Measurements from ENCODE around the gene RNF26. TPM values are rescaled to one million over a fixed set of nuclear protein-coding genes. Genes with fewer than 3 reads are reported as not detected.

Gene RNF26
- total and polyA plus RNA-seq, 2 of the 13 experiments (the other 11 are each of a cell fraction or from before 2014, with no cell fraction given) = 11.9 to 26.3 TPM

DNA sequence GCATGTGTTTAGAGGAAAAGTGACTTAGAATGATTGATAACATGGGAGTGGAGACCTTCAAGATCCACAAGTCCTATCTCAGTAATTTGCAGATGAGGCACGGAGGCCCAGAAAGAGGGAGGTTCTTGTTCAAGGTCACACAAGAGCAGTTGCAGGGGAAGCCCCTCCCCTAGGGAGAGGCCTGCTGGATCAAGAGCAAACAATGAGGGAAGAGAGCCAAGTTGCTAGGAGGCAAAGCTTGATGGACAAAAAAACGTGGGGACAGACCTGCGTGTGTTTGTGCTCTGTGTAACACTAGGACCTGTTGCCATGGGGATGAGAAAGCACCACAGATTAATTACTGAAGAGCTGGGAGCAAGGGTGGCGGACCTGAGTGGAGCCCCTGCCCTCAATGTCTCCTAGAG lies 18.5 kb downstream of the RNF26 start (continued):
- no peak for TF ChIP-seq ZBTB39 (CRISPR knock-in tag; IDR thresholded peaks at IDR 0.05)
- TF ChIP-seq KLF13 (CRISPR knock-in tag; IDR thresholded peaks at IDR 0.05) = no peak
- TF ChIP-seq, protein P1, sequence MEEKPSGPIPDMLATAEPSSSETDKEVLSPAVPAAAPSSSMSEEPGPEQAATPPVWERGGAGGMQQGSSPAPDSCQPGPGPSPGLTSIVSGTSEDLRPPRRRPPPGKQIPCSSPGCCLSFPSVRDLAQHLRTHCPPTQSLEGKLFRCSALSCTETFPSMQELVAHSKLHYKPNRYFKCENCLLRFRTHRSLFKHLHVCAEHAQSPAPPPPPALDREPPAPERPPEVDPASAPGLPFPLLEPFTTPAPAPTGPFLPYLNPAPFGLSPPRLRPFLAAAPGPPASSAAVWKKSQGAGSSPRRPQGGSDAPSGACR (CRISPR knock-in tag; IDR thresholded peaks at IDR 0.05) = no peak
- TF ChIP-seq TCF12 (IDR thresholded peaks at IDR 0.05) = no peak
- TF ChIP-seq TCF12 (CRISPR knock-in tag; IDR thresholded peaks at IDR 0.05) = no peak
- TF ChIP-seq ZNF143 (CRISPR knock-in tag; IDR thresholded peaks at IDR 0.05) = no peak
- no peak for TF ChIP-seq ZNF354B (CRISPR knock-in tag; IDR thresholded peaks at IDR 0.05)
- TF ChIP-seq ZNF124 (CRISPR knock-in tag; IDR thresholded peaks at IDR 0.05) = no peak
- TF ChIP-seq EEA1 (CRISPR knock-in tag; IDR thresholded peaks at IDR 0.05; ENCODE audit: borderline replicate concordance) = no peak
- TF ChIP-seq SRSF1 (optimal IDR thresholded peaks at IDR 0.05; ENCODE audit: low read depth, low read length) = no peak
- no peak for TF ChIP-seq ZFP1 (CRISPR knock-in tag; IDR thresholded peaks at IDR 0.05)
- TF ChIP-seq, protein P2, sequence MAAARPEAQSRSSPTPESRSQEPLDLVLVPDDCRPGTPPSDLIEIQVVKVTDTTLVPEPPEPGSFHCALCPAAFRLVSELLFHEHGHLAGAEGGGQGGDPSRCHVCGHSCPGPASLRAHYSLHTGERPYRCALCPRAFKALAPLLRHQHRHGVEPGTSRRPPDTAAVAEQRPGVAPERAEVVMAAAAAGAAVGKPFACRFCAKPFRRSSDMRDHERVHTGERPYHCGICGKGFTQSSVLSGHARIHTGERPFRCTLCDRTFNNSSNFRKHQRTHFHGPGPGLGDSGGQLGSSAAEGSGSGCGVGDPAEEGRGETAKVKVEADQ (CRISPR knock-in tag; IDR thresholded peaks at IDR 0.05; ENCODE audit: borderline replicate concordance) = no peak
- TF ChIP-seq, protein P3, sequence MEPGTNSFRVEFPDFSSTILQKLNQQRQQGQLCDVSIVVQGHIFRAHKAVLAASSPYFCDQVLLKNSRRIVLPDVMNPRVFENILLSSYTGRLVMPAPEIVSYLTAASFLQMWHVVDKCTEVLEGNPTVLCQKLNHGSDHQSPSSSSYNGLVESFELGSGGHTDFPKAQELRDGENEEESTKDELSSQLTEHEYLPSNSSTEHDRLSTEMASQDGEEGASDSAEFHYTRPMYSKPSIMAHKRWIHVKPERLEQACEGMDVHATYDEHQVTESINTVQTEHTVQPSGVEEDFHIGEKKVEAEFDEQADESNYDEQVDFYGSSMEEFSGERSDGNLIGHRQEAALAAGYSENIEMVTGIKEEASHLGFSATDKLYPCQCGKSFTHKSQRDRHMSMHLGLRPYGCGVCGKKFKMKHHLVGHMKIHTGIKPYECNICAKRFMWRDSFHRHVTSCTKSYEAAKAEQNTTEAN (CRISPR knock-in tag; conservative IDR thresholded peaks at IDR 0.05) = no peak
- TF ChIP-seq MATR3 (CRISPR knock-in tag; IDR thresholded peaks at IDR 0.05) = no peak
- TF ChIP-seq CBFB (CRISPR knock-in tag; IDR thresholded peaks at IDR 0.05) = no peak
- TF ChIP-seq, protein P4, sequence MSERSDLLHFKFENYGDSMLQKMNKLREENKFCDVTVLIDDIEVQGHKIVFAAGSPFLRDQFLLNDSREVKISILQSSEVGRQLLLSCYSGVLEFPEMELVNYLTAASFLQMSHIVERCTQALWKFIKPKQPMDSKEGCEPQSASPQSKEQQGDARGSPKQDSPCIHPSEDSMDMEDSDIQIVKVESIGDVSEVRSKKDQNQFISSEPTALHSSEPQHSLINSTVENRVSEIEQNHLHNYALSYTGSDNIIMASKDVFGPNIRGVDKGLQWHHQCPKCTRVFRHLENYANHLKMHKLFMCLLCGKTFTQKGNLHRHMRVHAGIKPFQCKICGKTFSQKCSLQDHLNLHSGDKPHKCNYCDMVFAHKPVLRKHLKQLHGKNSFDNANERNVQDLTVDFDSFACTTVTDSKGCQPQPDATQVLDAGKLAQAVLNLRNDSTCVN (CRISPR knock-in tag; IDR thresholded peaks at IDR 0.05; ENCODE audit: borderline replicate concordance) = no peak
- TF ChIP-seq ZNF607 (CRISPR knock-in tag; IDR thresholded peaks at IDR 0.05; ENCODE audit: borderline replicate concordance) = no peak
- TF ChIP-seq ZNF256 (CRISPR knock-in tag; conservative IDR thresholded peaks at IDR 0.05) = no peak
- no peak for TF ChIP-seq HMG20B (CRISPR knock-in tag; conservative IDR thresholded peaks at IDR 0.05)
- TF ChIP-seq AGO2 (optimal IDR thresholded peaks at IDR 0.05; ENCODE audit: low read depth, low read length) = no peak
- no peak for TF ChIP-seq SETDB1 (CRISPR knock-in tag; IDR thresholded peaks at IDR 0.05; ENCODE audit: borderline replicate concordance)
- TF ChIP-seq FOXK1 (CRISPR knock-in tag; IDR thresholded peaks at IDR 0.05; ENCODE audit: borderline replicate concordance, low read depth) = 0 out of 2 replicates have a peak, but pooled peaks have one; percentile 41
- no peak for TF ChIP-seq PRMT3 (CRISPR knock-in tag; IDR thresholded peaks at IDR 0.05; ENCODE audit: borderline replicate concordance, low read depth)
- TF ChIP-seq MLX (CRISPR knock-in tag; IDR thresholded peaks at IDR 0.05) = no peak
- TF ChIP-seq MTF1 (CRISPR knock-in tag; IDR thresholded peaks at IDR 0.05) = no peak
- TF ChIP-seq RBM22 (optimal IDR thresholded peaks at IDR 0.05; ENCODE audit: low read length) = peak; percentile 39
